ENCODE data around the gene CERS6. TPM values are rescaled to one million over a fixed set of nuclear protein-coding genes. Genes with fewer than 3 reads are reported as not detected.

The CERS6 gene
- total RNA-seq, 1 experiment from 2014 or later = 23.5 TPM

GRCh38 chr2:168727904-168728470 lies 271.9 kb downstream of the CERS6 start:
- in situ Hi-C loops (cut with HindIII; ENCODE audit: low sequenced_read_pairs) = no loop called here

GRCh38 chr2:168729455-168729854 lies 273.4 kb downstream of the CERS6 start:
- in situ Hi-C loops (cut with HindIII; ENCODE audit: low sequenced_read_pairs) = no loop called here
- peak; percentile 61 for DNase-seq (ENCODE audit: low spot score)

More at GRCh38 chr2:168727904-168728470, 271.9 kb downstream of the CERS6 start:
- DNase-seq (ENCODE audit: low spot score) = no peak

- no peak for DNase-seq (ENCODE audit: low spot score)
- in situ Hi-C loops (cut with HindIII; ENCODE audit: low sequenced_read_pairs) = no loop called here
Observed at GRCh38 chr2:168730344-168730743, 274.3 kb downstream of the CERS6 start.

GRCh38 chr2:168731002-168731401 lies 274.9 kb downstream of the CERS6 start:
- in situ Hi-C loops (cut with HindIII; ENCODE audit: low sequenced_read_pairs) = no loop called here
- DNase-seq (ENCODE audit: low spot score) = peak; percentile 28

GRCh38 chr2:168731616-168732015 lies 275.5 kb downstream of the CERS6 start:
- no peak for DNase-seq (ENCODE audit: low spot score)
- in situ Hi-C loops (cut with HindIII; ENCODE audit: low sequenced_read_pairs) = no loop called here

GRCh38 chr2:168732100-168732499 lies 276.0 kb downstream of the CERS6 start:
- in situ Hi-C loops (cut with HindIII; ENCODE audit: low sequenced_read_pairs) = no loop called here
- no peak for DNase-seq (ENCODE audit: low spot score)

- DNase-seq (ENCODE audit: low spot score) = no peak
- in situ Hi-C loops (cut with HindIII; ENCODE audit: low sequenced_read_pairs) = no loop called here
Observed at GRCh38 chr2:168732506-168732905, 276.4 kb downstream of the CERS6 start.

- in situ Hi-C loops (cut with HindIII; ENCODE audit: low sequenced_read_pairs) = no loop called here
Observed at GRCh38 chr2:168734199-168734760, 278.2 kb downstream of the CERS6 start.

GRCh38 chr2:168736649-168737445 lies 280.8 kb downstream of the CERS6 start:
- DNase-seq (ENCODE audit: low spot score) = no peak
- in situ Hi-C loops (cut with HindIII; ENCODE audit: low sequenced_read_pairs) = no loop called here

More at GRCh38 chr2:168734199-168734760, 278.2 kb downstream of the CERS6 start:
- peak; percentile 24 for DNase-seq (ENCODE audit: low spot score)

- DNase-seq (ENCODE audit: low spot score) = peak; percentile 41
- in situ Hi-C loops (cut with HindIII; ENCODE audit: low sequenced_read_pairs) = no loop called here
Observed at GRCh38 chr2:168738062-168738461, 282.0 kb downstream of the CERS6 start.

GRCh38 chr2:168740360-168740759 lies 284.3 kb downstream of the CERS6 start:
- in situ Hi-C loops (cut with HindIII; ENCODE audit: low sequenced_read_pairs) = no loop called here
- no peak for DNase-seq (ENCODE audit: low spot score)

GRCh38 chr2:168740788-168741187 lies 284.7 kb downstream of the CERS6 start:
- in situ Hi-C loops (cut with HindIII; ENCODE audit: low sequenced_read_pairs) = no loop called here
- no peak for DNase-seq (ENCODE audit: low spot score)

GRCh38 chr2:168742258-168742932 lies 286.3 kb downstream of the CERS6 start:
- no peak for DNase-seq (ENCODE audit: low spot score)
- in situ Hi-C loops (cut with HindIII; ENCODE audit: low sequenced_read_pairs) = no loop called here

GRCh38 chr2:168744844-168745243 lies 288.8 kb downstream of the CERS6 start:
- in situ Hi-C loops (cut with HindIII; ENCODE audit: low sequenced_read_pairs) = no loop called here
- no peak for DNase-seq (ENCODE audit: low spot score)

- DNase-seq (ENCODE audit: low spot score) = peak; percentile 57
- in situ Hi-C loops (cut with HindIII; ENCODE audit: low sequenced_read_pairs) = no loop called here
Observed at GRCh38 chr2:168748461-168748860, 292.4 kb downstream of the CERS6 start.

- in situ Hi-C loops (cut with HindIII; ENCODE audit: low sequenced_read_pairs) = no loop called here
- no peak for DNase-seq (ENCODE audit: low spot score)
Observed at GRCh38 chr2:168749297-168749696, 293.2 kb downstream of the CERS6 start.

GRCh38 chr2:168751104-168751740 lies 295.1 kb downstream of the CERS6 start:
- DNase-seq (ENCODE audit: low spot score) = no peak
- in situ Hi-C loops (cut with HindIII; ENCODE audit: low sequenced_read_pairs) = no loop called here

GRCh38 chr2:168752361-168752760 lies 296.3 kb downstream of the CERS6 start:
- no peak for DNase-seq (ENCODE audit: low spot score)
- in situ Hi-C loops (cut with HindIII; ENCODE audit: low sequenced_read_pairs) = no loop called here

- no peak for DNase-seq (ENCODE audit: low spot score)
- in situ Hi-C loops (cut with HindIII; ENCODE audit: low sequenced_read_pairs) = no loop called here
Observed at GRCh38 chr2:168753765-168754329, 297.8 kb downstream of the CERS6 start.
